Uterus (tissue), 4 donors: ENCODE measurements around the gene CEP55. TPM values are rescaled to one million over a fixed set of nuclear protein-coding genes. Genes with fewer than 3 reads are reported as not detected.

Experiments
- DNase-seq, 2 donors: peaks; one replicate each; pipeline ENCODE4 v3.0.0-alpha.2; 2019 to 2020
- H3K27ac ChIP-seq, 2 donors: fragments of 200-600 bp; sonication (generic); 1 replicate in 1 of 2; 2 replicates in 1 of 2; pipeline ENCODE4 v1.5.1; 2016 to 2018
- H3K27me3 ChIP-seq, 2 donors: fragments of 200-600 bp; sonication (generic); one replicate each; pipeline ENCODE4 v1.5.1; 2018 to 2019; ENCODE audit warnings: control low read depth in 1 of 2
- H3K36me3 ChIP-seq, 2 donors: fragments of 200-600 bp; sonication (generic); one replicate each; pipeline ENCODE4 v1.5.1; 2019; ENCODE audit warnings: control low read depth in 1 of 2
- H3K4me1 ChIP-seq, 2 donors: fragments of 200-600 bp; sonication (generic); one replicate each; pipeline ENCODE4 v1.5.1; 2018 to 2019; ENCODE audit warnings: control low read depth in 1 of 2
- H3K4me3 ChIP-seq, 2 donors: fragments of 200-600 bp; sonication (generic); 1 replicate in 1 of 2; 2 replicates in 1 of 2; pipeline ENCODE4 v1.5.1; 2018 to 2019; ENCODE audit warnings: mild to moderate bottlenecking in 1 of 2
- H3K9me3 ChIP-seq, 2 donors: fragments of 200-600 bp; sonication (generic); one replicate each; pipeline ENCODE4 v1.5.1; 2019; ENCODE audit warnings: control low read depth in 1 of 2
- POLR2A ChIP-seq, 2 donors: fragments of 450-650 bp; IDR thresholded peaks; one replicate each; pipeline ENCODE4 v1.6.1; 2016; ENCODE audit warnings: antibody characterized with exemption in 2 of 2, mild to moderate bottlenecking in 1 of 2, moderate library complexity in 1 of 2
- intact Hi-C: fragments of 100-400 bp; cut with DNase I; formaldehyde crosslinking; loops from one replicate; pipeline ENCODE4 v1.15.1; 2023; ENCODE audit warnings: low total_unique reads
- total RNA-seq, 4 donors: library from RNA; depleted of rRNA in 3 of 4; stranded (reverse); fragments of >200 nt in 3 of 4; gene quantifications; one replicate each; pipeline versions ENCODE4 v1.1.0 to v1.2.4, GENCODE V29; 2014 to 2023
- TF ChIP-seq, protein P1 (sequence below), 4 experiments: fragments of 200-600 bp in 2 of 4; fragments of 450-650 bp in 2 of 4; sonication (generic) in 2 of 4; IDR thresholded peaks; one replicate each; pipeline ENCODE4 v1.5.1; 2016 to 2019; ENCODE audit warnings: antibody characterized with exemption in 4 of 4, mild to moderate bottlenecking in 2 of 4, moderate library complexity in 1 of 4
- donor health status: DM: yes; HTN: yes; CAD: no.

Gene CEP55
- total RNA-seq, 4 donors from 2014 or later, result under 0.01 to 13.8 TPM; not detected in 2

DNA sequence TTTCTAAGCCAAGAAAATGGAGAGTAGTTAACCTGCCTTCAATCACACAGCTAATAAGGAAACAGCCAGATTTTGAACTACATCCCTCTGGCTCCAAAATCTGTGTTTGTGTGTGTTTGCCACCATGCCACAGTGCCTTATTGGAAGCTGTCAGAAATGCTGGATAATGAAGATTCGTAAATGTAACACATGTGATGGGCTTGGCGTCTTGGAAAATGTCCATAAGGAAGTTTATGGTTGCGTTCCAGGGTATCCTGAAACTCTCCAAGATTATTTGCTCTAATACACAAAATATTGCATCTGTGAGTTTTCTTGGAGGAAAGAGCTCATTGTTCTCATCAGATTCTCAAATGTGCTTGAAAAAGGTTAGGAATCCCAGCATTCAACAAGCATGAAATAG is 36.9 kb upstream of the CEP55 start:
- peak overlapping the region; percentile 83 to 91 for H3K27ac ChIP-seq
- DNase-seq, result no peak
- TF ChIP-seq, protein P1, sequence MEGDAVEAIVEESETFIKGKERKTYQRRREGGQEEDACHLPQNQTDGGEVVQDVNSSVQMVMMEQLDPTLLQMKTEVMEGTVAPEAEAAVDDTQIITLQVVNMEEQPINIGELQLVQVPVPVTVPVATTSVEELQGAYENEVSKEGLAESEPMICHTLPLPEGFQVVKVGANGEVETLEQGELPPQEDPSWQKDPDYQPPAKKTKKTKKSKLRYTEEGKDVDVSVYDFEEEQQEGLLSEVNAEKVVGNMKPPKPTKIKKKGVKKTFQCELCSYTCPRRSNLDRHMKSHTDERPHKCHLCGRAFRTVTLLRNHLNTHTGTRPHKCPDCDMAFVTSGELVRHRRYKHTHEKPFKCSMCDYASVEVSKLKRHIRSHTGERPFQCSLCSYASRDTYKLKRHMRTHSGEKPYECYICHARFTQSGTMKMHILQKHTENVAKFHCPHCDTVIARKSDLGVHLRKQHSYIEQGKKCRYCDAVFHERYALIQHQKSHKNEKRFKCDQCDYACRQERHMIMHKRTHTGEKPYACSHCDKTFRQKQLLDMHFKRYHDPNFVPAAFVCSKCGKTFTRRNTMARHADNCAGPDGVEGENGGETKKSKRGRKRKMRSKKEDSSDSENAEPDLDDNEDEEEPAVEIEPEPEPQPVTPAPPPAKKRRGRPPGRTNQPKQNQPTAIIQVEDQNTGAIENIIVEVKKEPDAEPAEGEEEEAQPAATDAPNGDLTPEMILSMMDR (IDR thresholded peaks at IDR 0.05), result no peak
- TF ChIP-seq POLR2A (IDR thresholded peaks at IDR 0.05), result no peak
- intact Hi-C loops, result no loop called here
- no peaks in the 10 kb centered on the region for H3K27me3 ChIP-seq
- H3K9me3 ChIP-seq, result no peaks in the 10 kb centered on the region
- H3K4me3 ChIP-seq, result no peak overlapping the region
- H3K4me1 ChIP-seq, result peaks cover 3 to 7% of the 10 kb centered on the region in 2 donors
- no peaks in the 10 kb centered on the region for H3K36me3 ChIP-seq

DNA sequence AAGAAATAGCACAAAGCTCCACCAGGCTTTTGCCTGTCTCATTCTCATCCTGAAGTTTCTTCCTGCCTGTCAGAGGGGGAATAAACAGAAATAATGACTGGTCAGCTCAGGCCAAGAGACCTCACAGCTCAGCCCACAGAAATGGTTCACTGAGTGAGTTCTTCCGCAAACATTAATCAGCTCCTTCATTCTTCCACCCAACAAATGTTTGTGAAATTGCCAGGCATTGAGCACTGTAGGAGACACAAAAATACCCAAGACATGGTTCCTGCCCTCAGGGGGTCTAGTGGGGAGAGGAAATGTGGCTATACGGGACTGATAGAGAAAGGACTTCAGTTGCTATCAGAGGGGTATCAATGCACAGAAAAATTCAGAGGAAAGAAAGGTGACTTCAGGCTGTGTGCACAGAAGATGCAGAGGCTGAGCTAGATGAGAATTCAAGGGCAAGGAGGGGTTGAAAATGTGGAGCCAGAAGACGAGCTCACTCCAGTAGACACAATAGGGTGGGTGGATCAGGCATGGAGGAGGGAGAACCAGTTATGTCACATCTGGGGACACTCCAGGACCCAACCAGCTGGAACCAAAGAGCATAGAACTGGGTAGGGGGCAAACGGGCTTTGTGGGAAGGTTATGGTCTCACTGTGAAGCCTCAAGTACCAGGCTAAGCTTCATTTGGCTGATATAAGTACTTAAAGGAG is 35.2 kb upstream of the CEP55 start:
- Histone ChIP-seq H3K27ac (peak overlapping the region; percentile 74 to 91), H3K27me3 (no peaks in the 10 kb centered on the region), H3K36me3 (no peaks in the 10 kb centered on the region), H3K4me1 (peaks cover 5 to 18% of the 10 kb centered on the region in 2 donors), H3K9me3 (no peaks in the 10 kb centered on the region), H3K4me3 (no peak overlapping the region)
- DNase-seq, result peak in 1 of 2 donors; percentile 13
- intact Hi-C loops, result no loop called here
- TF ChIP-seq, protein P1 (IDR thresholded peaks at IDR 0.05), result no peak
- no peak for TF ChIP-seq POLR2A (IDR thresholded peaks at IDR 0.05)

DNA sequence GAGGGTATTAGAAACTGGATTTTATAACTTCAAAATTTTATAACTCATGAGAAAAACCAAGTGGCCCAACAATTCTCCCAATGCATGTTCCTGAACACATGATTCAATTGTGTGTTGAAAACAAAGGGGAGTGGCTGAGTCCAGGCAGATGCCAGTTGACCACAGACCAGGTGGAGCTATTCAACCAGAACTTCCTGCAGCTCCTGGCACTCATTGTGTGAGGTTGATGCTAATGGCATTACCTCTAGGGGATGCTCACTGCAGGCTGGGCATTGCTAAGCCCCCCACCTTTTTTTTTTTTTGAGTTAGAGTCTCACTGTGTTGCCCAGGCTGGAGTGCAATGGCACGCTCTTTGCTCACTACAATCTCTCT is 34.6 kb upstream of the CEP55 start:
- TF ChIP-seq POLR2A (IDR thresholded peaks at IDR 0.05), result no peak
- TF ChIP-seq, protein P1 (IDR thresholded peaks at IDR 0.05), result no peak
- DNase-seq, result peak in 1 of 2 donors; percentile 29
- H3K4me1 ChIP-seq, result peaks cover 5 to 21% of the 10 kb centered on the region in 2 donors
- intact Hi-C loops, result no loop called here
- no peaks in the 10 kb centered on the region for H3K9me3 ChIP-seq
- no peak overlapping the region for H3K4me3 ChIP-seq
- H3K36me3 ChIP-seq, result no peaks in the 10 kb centered on the region
- H3K27ac ChIP-seq, result peak overlapping the region; percentile 74 to 91
- no peaks in the 10 kb centered on the region for H3K27me3 ChIP-seq

DNA sequence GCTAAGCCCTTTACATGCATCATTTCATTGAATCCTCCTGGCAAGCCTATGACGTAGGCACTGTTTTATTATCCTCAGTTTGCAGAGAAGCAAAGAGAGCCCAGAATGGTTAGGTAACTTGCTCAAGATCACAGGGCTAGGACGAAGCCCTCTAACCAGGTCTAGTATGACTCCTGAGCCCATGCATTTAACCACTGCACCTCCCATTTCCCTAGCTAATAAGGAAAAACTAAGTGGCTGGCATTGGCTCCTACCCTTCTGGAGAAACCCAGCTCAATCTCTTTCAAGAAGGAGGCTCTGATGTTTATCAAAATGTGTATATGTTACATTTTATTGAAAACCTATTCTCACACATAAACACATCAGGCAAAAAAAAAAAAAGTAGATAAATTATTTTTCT is 34.0 kb upstream of the CEP55 start:
- Histone ChIP-seq H3K36me3 (no peaks in the 10 kb centered on the region), H3K4me1 (peaks cover 5 to 21% of the 10 kb centered on the region in 2 donors), H3K4me3 (no peak overlapping the region), H3K27me3 (no peaks in the 10 kb centered on the region), H3K9me3 (no peaks in the 10 kb centered on the region), H3K27ac (peak overlapping the region; percentile 88 to 91)
- TF ChIP-seq, protein P1 (IDR thresholded peaks at IDR 0.05), result no peak
- TF ChIP-seq POLR2A (IDR thresholded peaks at IDR 0.05), result no peak
- intact Hi-C loops, result no loop called here
- peak in 1 of 2 donors; percentile 13 for DNase-seq

DNA sequence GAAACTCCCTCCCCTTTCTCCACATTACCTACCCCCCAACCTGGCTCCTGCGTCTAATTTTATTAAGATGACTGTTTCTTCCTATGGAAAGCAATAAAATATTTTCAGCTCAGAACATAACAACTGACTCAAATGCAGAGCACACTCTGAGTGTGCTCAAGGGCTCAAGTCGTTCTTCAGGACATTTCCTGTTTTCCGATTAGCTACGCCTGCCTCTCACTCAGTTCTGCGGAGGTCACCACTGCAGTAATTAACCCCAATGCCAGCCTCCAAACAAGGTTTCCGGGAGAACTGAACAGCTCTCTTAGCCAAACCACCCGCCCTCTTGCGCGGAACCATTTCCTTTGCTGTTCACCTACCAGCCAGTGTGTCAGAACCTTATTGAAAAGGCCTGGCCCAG is 33.5 kb upstream of the CEP55 start:
- intact Hi-C loops, result no loop called here
- DNase-seq, result peak in 1 of 2 donors; percentile 63
- Histone ChIP-seq H3K4me1 (peaks cover 5 to 20% of the 10 kb centered on the region in 2 donors), H3K4me3 (no peak overlapping the region), H3K36me3 (no peaks in the 10 kb centered on the region), H3K9me3 (no peaks in the 10 kb centered on the region), H3K27ac (peak overlapping the region; percentile 88 to 91), H3K27me3 (no peaks in the 10 kb centered on the region)
- TF ChIP-seq POLR2A (IDR thresholded peaks at IDR 0.05), result no peak
- TF ChIP-seq, protein P1 (IDR thresholded peaks at IDR 0.05), result no peak
